Osteocyte (in vitro differentiated cells): ENCODE results near the gene TALDO1. TPM values are rescaled to one million over a fixed set of nuclear protein-coding genes. Genes with fewer than 3 reads are reported as not detected.

Source experiments
- DNase-seq: peaks from one replicate; pipeline ENCODE4 v3.0.0; 2021; ENCODE audit warnings: mixed read lengths; ENCODE audit not compliant: unreplicated experiment; ENCODE audit errors: extremely low spot score
- H3K27ac Mint-ChIP-seq: one replicate; pipeline ENCODE4 v1.8.0; 2021; ENCODE audit warnings: mild to moderate bottlenecking, mixed read lengths; ENCODE audit not compliant: unreplicated experiment
- H3K27me3 Mint-ChIP-seq: one replicate; pipeline ENCODE4 v1.8.0; 2021; ENCODE audit warnings: mixed read lengths; ENCODE audit not compliant: unreplicated experiment
- H3K36me3 Mint-ChIP-seq: one replicate; pipeline ENCODE4 v1.8.0; 2021; ENCODE audit warnings: mixed read lengths; ENCODE audit not compliant: unreplicated experiment
- H3K4me1 Mint-ChIP-seq: one replicate; pipeline ENCODE4 v1.8.0; 2021; ENCODE audit warnings: mixed read lengths; ENCODE audit not compliant: unreplicated experiment
- H3K4me3 Mint-ChIP-seq: one replicate; pipeline ENCODE4 v1.8.0; 2021; ENCODE audit warnings: mild to moderate bottlenecking, moderate library complexity, mixed read lengths; ENCODE audit not compliant: unreplicated experiment
- H3K9me3 Mint-ChIP-seq: one replicate; pipeline ENCODE4 v1.8.0; 2021; ENCODE audit warnings: mixed read lengths; ENCODE audit not compliant: unreplicated experiment
- CTCF ChIP-seq: fragments of 200-600 bp; sonication (generic); IDR thresholded peaks from 2 replicates; pipeline ENCODE4 v1.5.0; 2021; ENCODE audit warnings: antibody characterized with exemption, mild to moderate bottlenecking, moderate library complexity
- total RNA-seq: library from RNA; stranded (reverse); gene quantifications from 2 replicates; pipeline ENCODE4 v1.2.1, GENCODE V29; 2021

Gene TALDO1
- total RNA-seq, 1 donor from 2014 or later, result 171 TPM

- TF ChIP-seq CTCF, result no peak
- peaks cover 23% of the 10 kb centered on the region for H3K36me3 Mint-ChIP-seq
- no peak overlapping the region for H3K4me3 Mint-ChIP-seq
- peak overlapping the region; percentile 29 for H3K27ac Mint-ChIP-seq
- no peaks in the 10 kb centered on the region for H3K9me3 Mint-ChIP-seq
- no peak for DNase-seq
- peaks cover 7% of the 10 kb centered on the region for H3K4me1 Mint-ChIP-seq
- H3K27me3 Mint-ChIP-seq, result no peaks in the 10 kb centered on the region
Measured at GRCh38 chr11:762421-763072, 15.3 kb downstream of the TALDO1 start.

- H3K4me3 Mint-ChIP-seq, result no peak overlapping the region
- no peaks in the 10 kb centered on the region for H3K27me3 Mint-ChIP-seq
- no peaks in the 10 kb centered on the region for H3K9me3 Mint-ChIP-seq
- no peak for TF ChIP-seq CTCF
- no peak for DNase-seq
- peak overlapping the region; percentile 29 for H3K27ac Mint-ChIP-seq
- H3K36me3 Mint-ChIP-seq, result peaks cover 21% of the 10 kb centered on the region
- H3K4me1 Mint-ChIP-seq, result peaks cover 7% of the 10 kb centered on the region
Measured at GRCh38 chr11:763073-763463, 15.8 kb downstream of the TALDO1 start.

GRCh38 chr11:763549-764321, 16.5 kb downstream of the TALDO1 start:
- Mint-ChIP-seq H3K36me3 (peaks cover 19% of the 10 kb centered on the region), H3K9me3 (no peaks in the 10 kb centered on the region), H3K4me3 (no peak overlapping the region), H3K27me3 (no peaks in the 10 kb centered on the region), H3K4me1 (peaks cover 7% of the 10 kb centered on the region), H3K27ac (no peak overlapping the region)
- no peak for TF ChIP-seq CTCF
- no peak for DNase-seq

GRCh38 chr11:764322-765024, 17.2 kb downstream of the TALDO1 start:
- no peak overlapping the region for H3K27ac Mint-ChIP-seq
- H3K9me3 Mint-ChIP-seq, result no peaks in the 10 kb centered on the region
- H3K4me3 Mint-ChIP-seq, result no peak overlapping the region

More at GRCh38 chr11:764322-765024, 17.2 kb downstream of the TALDO1 start:
- H3K36me3 Mint-ChIP-seq, result peaks cover 17% of the 10 kb centered on the region
- no peak for DNase-seq
- H3K27me3 Mint-ChIP-seq, result no peaks in the 10 kb centered on the region
- H3K4me1 Mint-ChIP-seq, result peaks cover 7% of the 10 kb centered on the region
- TF ChIP-seq CTCF, result no peak
